Gastrocnemius medialis (tissue), 4 donors: ENCODE results near the gene ITIH1.

Experiments used
- POLR2A ChIP-seq, 2 donors: fragments of 450-650 bp; IDR thresholded peaks; one replicate each; pipeline ENCODE4 v1.6.1; 2017; ENCODE audit warnings: antibody characterized with exemption in 2 of 2, mild to moderate bottlenecking in 2 of 2, moderate library complexity in 2 of 2
- TF ChIP-seq, protein P1 (sequence below), 5 experiments: fragments of 450-650 bp in 3 of 5; fragments of 200-600 bp in 2 of 5; sonication (generic) in 2 of 5; IDR thresholded peaks in 4 of 5; conservative IDR thresholded peaks in 1 of 5; 1 replicate in 4 of 5; 2 replicates in 1 of 5; pipeline ENCODE4 v1.5.1; 2016 to 2019; ENCODE audit warnings: antibody characterized with exemption in 5 of 5, mild to moderate bottlenecking in 3 of 5, moderate library complexity in 3 of 5

DNA sequence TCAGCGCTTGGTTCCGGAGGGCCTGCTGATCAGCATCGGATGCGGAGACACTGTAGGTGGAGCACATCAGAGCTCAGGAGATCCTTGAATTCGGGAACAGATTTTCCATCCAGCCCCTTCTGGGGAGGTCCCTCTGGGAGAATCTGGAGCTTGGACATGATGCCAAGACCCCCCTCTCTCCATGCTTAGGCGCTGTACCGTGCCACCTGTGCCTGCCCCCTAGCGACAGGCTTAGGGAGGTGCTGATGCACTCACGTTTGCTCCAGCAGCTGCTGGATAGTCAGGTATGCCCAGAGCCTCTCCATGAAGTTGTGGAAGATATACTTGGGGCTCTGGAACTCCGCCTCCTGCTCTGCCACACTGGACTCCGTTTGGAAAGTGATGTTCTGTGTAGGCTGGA, 43.3 kb downstream of the ITIH1 start:
- TF ChIP-seq, protein P1, sequence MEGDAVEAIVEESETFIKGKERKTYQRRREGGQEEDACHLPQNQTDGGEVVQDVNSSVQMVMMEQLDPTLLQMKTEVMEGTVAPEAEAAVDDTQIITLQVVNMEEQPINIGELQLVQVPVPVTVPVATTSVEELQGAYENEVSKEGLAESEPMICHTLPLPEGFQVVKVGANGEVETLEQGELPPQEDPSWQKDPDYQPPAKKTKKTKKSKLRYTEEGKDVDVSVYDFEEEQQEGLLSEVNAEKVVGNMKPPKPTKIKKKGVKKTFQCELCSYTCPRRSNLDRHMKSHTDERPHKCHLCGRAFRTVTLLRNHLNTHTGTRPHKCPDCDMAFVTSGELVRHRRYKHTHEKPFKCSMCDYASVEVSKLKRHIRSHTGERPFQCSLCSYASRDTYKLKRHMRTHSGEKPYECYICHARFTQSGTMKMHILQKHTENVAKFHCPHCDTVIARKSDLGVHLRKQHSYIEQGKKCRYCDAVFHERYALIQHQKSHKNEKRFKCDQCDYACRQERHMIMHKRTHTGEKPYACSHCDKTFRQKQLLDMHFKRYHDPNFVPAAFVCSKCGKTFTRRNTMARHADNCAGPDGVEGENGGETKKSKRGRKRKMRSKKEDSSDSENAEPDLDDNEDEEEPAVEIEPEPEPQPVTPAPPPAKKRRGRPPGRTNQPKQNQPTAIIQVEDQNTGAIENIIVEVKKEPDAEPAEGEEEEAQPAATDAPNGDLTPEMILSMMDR (IDR thresholded peaks at IDR 0.05 in 4 of 5, conservative IDR thresholded peaks at IDR 0.05 in 1 of 5) = peak; percentile 33 to 58 (median 39)
- no peak for TF ChIP-seq POLR2A (IDR thresholded peaks at IDR 0.05)
